COLO668 (cell line): Measurements from ENCODE around the gene AGPAT3.

Source experiments
- DNase-seq: peaks from one replicate; lab custom pipeline; 2025; ENCODE audit not compliant: unreplicated experiment; lab: John Stamatoyannopoulos, UW

AGPAT3 gene

DNA sequence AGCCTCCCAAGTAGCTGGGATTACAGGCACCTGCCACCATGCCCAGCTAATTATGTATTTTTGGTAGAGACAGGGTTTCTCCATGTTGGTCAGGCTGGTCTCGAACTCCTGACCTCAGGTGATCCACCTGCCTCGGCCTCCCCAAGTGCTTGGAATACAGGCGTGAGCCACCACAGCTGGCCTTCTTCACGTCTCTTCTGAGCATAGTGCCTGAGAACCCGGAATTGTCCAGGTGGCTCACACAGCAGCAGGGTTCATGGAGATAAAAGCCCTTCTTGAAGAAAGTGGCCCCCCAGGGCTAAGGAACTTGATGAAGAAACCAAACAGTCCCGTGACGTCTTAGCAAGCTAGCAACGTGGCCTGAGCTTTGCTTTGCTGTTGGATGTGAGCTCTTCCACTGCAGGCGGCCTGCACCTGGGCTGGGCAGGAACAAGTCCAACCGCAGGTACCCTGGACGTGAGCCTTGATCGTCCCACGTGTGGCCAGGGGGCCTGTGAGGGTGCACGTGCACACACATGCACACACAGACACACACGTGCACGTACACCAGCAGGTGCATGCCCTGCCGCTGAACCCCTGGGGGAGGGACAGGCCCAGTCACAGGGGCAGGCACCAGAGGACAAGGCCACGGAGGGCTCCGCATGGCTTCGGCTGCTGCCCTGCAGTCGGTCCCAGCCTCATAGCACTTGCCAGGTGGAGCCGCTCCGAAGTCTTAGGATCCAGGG is 123.6 kb downstream of the AGPAT3 start:
- peak; percentile 35 for DNase-seq

DNA sequence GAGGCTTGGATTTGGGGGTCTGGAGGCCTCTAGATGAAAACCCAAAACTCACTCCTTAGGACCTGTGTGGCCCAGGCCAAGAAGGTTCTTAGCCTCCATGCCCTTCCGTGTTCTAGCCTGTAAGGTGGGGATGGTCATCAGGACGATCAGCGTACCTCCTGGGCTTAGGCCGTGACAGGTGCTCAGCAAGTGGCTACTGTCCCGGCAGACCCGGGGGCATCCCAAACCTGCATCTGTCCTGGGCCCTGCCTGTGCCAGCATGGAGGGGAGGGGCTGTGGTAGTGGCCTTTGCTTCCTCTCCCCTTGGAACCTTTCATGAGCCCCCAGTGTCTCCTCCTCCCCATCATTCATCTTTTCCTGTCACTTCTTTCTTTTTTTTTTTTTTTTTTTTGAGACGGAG is 124.4 kb downstream of the AGPAT3 start:
- no peak for DNase-seq

- DNase-seq = no peak
Measured at GRCh38 chr21:43991447-43991991, 126.5 kb downstream of the AGPAT3 start.

GRCh38 chr21:43992121-43992520 is 127.1 kb downstream of the AGPAT3 start:
- no peak for DNase-seq

GRCh38 chr21:43993420-43993934 is 128.5 kb downstream of the AGPAT3 start:
- no peak for DNase-seq

GRCh38 chr21:43994085-43994484 is 129.1 kb downstream of the AGPAT3 start:
- DNase-seq = no peak

- DNase-seq = no peak
Measured at GRCh38 chr21:43994646-43995045, 129.6 kb downstream of the AGPAT3 start.

- no peak for DNase-seq
Measured at GRCh38 chr21:43995521-43996105, 130.6 kb downstream of the AGPAT3 start.

- no peak for DNase-seq
Measured at GRCh38 chr21:43997766-43998742, 133.0 kb downstream of the AGPAT3 start.

GRCh38 chr21:44000360-44000759 is 135.3 kb downstream of the AGPAT3 start:
- DNase-seq = no peak

DNA sequence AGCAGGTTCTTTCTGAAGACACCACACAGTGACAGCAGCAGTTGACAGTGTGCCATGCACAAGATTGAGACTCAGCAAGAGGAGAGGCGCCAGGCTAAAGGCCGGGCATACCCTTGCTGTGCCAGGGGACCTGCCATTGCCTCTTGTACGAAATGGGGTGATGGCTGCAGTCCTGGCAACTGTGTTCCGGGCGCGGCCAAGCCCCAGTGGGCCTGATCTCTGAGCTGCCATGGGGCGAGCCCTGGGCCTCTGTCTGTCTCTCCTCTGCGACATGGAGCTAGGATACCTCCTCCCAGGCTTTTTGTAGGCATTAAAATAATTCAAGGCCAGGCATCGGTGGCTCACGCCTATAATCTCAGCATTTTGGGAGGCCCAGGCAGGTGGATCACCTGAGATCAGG is 137.5 kb downstream of the AGPAT3 start:
- DNase-seq = no peak

DNA sequence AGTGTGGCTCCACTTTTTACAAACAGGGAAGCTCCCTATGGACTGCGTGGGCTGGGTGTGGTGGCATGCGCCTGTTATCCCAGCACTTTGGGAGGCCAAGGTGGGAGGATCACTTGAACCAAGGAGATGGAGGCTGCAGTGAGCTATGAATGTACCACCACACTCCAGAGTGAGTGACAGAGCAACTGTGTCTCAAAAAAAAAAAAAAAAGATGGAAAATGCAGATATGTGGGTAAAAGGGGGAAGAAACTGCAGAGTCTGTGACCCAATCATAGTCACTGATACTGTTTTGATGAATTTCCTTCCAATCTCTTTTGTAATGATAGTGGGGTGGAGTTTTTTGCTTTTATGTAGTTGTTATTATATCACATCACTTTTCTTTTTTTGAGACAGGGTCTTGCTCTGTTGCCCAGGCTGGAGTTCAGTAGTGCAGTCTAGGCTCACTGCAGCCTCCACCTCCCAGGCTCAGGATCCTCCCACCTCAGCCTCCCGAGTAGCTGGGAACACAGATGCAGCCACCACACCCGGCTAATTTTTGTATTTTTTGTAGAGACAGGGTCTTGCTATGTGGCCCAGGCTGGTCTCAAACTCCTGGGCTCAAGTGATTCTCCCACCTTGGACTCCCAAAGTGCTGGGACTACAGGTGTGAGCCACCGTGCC is 138.4 kb downstream of the AGPAT3 start:
- no peak for DNase-seq

DNA sequence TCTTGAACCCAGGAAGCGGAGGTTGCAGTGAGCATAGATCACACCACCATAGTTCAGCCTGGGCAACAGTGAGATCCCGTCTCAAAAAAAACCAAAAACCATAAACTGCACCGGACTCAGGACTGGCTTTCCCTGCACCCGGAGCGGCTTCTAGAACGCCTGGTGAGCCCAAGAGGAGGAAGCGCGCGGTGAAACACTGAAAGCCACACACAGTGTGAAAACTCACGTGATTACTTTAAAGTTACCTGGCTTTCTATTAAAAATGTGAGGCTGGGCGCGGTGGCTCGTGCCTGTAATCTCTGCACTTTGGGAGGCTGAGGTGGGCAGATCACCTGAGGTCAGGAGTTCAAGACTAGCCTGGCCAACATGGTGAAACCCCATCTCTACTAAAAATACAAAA is 140.0 kb downstream of the AGPAT3 start:
- no peak for DNase-seq

- DNase-seq = no peak
Measured at GRCh38 chr21:44005593-44005992, 140.6 kb downstream of the AGPAT3 start.

- no peak for DNase-seq
Measured at GRCh38 chr21:44006017-44006619, 141.1 kb downstream of the AGPAT3 start.

GRCh38 chr21:44006656-44007055 is 141.6 kb downstream of the AGPAT3 start:
- DNase-seq = no peak

- peak; percentile 77 for DNase-seq
Measured at GRCh38 chr21:44010429-44010828, 145.4 kb downstream of the AGPAT3 start.

GRCh38 chr21:44011123-44011522 is 146.1 kb downstream of the AGPAT3 start:
- DNase-seq = no peak

GRCh38 chr21:44011579-44012473 is 146.8 kb downstream of the AGPAT3 start, which contains the start of gene TRAPPC10:
TRAPPC10 (plus strand) TSS chr21:44012309; CDS start chr21:44012494, 185 bp downstream.
- peak; percentile 96 for DNase-seq
